Bone marrow (tissue), 2 donors: ENCODE measurements around the gene RIPOR3.
"Not testable (repeated sequence)": the region's sequence is repeated elsewhere in the genome, so short reads cannot be mapped to it uniquely, and the experiment has no call there.

Source experiments
- DNase-seq, 2 donors: peaks; one replicate each; lab custom pipeline; 2025; lab: John Stamatoyannopoulos, UW

RIPOR3 gene

DNA sequence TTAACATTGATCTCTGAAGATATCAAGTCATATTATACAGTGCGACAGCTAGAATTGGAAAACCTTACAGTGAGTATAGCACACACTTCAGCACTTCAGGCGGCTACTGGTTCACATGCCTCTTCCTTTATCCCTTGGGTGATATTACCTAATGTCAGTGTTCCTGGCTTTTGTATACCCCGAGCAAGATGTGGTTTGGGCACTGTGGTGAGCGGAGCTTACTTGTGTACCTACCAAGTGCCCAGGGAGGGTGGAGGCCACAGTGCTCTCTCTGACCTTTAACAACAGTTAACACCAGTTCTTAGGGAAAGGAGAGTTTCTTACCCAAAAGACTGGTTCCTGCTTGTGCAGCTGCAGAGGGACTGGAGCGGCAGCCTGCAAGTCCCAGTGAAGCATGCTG, 116.8 kb downstream of the RIPOR3 start:
- no peak for DNase-seq

GRCh38 chr20:50574108-50574507, 117.2 kb downstream of the RIPOR3 start:
- DNase-seq = no peak

GRCh38 chr20:50572938-50573777, 118.2 kb downstream of the RIPOR3 start:
- peak in 1 of 2 donors; percentile 48 for DNase-seq

DNA sequence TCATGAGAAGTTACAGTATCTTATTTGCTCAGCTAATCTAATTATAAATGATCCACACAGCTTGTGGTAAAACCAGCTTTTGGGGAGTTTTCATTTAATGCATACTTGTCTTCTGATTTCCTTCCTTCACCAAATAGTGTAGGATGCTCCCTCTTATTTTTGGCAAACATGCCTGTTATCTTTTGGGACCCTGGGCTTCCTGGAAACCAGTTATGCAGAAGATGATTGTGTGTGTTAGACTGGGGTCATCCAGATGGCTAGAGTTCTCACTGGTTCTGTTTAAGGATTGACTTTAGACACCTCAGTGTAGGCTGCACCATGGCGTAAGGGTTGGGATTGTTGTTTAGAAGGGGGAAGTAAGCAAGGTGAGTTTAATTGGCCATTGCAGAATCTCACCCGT, 119.9 kb downstream of the RIPOR3 start:
- DNase-seq = no peak

DNA sequence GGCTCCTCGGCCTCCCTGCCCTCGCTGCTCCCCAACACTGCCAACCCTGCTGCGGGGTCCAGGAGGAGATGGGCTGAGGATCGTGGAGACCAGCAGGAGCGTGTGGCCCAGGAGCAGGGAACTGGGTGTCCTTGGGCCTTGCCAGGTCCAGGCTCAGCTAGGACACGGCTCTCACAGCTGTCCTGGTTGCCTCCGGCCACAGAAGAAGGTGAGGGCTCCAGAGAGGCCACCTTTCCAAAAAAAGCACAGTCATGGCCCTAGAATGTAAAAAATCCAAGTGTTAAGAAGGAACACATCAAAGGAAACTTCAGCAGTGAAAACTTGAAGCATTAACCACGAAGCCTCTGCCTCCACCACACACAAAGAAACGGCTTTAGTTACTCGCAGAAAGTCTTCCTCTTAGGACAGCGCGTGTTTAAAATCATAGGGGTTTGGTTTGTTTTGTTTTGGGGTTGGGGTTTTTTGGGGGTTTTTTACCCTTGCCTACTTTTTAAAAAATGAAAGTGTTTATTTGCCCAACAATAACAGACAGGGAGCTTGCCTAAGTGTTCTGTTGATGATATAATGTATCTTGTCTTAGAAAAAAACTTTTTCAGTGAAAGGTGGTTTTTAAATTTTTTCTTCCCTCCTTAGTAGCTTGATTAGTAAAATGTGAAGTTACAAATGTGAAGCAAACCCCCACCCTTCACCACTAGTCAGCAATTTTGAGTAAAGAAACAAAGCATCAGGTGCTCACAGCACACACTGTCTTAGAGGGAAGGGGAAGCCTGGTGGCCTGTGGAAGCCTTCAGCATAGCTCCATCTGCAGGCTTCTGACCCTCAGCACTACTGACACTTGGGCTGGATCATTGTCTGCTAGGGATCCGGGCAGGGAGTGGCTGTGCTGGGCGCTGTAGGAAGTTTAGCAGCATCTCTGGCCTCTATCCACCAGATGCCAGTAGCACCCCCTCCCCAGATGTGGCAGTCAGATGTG, 121.2 kb downstream of the RIPOR3 start:
- DNase-seq = peak in 1 of 2 donors; percentile 59

DNA sequence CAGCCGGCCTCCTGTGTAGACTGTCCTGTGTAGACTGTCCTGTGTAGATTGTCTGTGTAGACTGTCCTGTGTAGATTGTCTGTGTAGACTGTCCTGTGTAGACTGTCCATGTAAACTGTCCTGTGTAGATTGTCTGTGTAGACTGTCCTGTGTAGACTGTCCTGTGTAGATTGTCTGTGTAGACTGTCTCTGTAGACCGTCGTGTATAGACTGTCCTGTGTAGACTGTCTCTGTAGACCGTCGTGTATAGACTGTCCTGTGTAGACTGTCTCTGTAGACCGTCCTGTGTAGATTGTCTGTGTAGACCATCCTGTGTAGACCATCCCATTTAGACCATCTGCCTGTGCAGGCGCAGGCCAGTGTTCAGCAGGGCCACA, 121.9 kb downstream of the RIPOR3 start:
- DNase-seq = not testable (repeated sequence)

- no peak for DNase-seq
Observed at GRCh38 chr20:50568549-50568942, 122.8 kb downstream of the RIPOR3 start.

DNA sequence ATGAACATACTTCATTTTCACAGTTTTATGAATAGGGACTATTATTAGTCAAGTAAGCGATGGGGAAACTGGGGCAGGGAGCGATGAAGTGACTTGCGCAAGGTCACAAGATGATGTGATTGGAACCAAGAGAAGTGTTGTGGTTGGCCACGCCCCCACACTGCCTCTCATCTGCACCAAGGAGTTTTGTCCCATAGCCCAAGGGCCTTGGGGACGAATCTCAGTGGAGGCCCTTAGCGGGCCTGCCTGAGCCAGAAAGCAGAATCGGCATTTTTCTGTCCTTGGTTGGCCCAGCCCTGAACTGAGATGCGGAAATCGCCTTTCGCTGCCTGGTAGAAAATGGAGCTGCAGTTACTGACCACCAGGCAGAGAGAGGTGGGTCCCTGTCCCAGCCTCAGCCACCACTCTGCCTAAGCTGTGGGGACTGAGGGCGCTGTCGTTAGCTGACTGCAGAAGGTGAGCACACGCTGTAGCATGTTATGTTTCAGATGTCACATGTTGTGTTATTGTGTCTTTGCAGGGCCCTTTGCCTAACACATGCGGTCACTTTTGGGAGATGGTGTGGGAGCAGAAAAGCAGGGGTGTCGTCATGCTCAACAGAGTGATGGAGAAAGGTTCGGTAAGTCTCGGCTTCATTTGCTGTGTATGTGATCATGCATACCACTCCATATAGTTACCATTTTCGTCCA, 123.3 kb downstream of the RIPOR3 start:
- DNase-seq = no peak

- DNase-seq = no peak
Observed at GRCh38 chr20:50565871-50566270, 125.5 kb downstream of the RIPOR3 start.

DNA sequence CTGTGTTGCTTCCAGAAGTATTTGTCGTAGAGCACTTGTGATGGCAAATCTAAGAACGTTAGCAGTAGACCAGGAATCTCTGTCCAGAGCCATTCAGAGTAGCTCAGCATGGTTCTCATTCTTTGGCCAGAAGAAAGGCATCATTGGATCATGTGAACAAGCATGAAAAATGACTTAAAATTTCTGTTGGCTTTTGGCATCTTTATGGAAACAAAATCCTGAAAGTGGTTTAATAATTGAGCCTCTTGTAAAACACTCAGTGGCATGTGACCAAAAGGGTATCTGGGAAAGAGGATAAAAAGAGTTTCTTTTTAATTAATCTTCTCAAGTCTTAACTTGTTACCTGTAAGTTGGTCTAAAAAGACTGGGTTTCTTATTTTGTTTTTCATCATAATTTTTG, 126.0 kb downstream of the RIPOR3 start:
- no peak for DNase-seq

- DNase-seq = no peak
Observed at GRCh38 chr20:50563133-50563944, 128.0 kb downstream of the RIPOR3 start.

- no peak for DNase-seq
Observed at GRCh38 chr20:50562262-50562701, 129.1 kb downstream of the RIPOR3 start.

GRCh38 chr20:50561379-50562078, 129.8 kb downstream of the RIPOR3 start:
- peak in 1 of 2 donors; percentile 72 for DNase-seq

GRCh38 chr20:50560867-50561266, 130.5 kb downstream of the RIPOR3 start:
- DNase-seq = no peak

- no peak for DNase-seq
Observed at GRCh38 chr20:50559856-50560638, 131.3 kb downstream of the RIPOR3 start.

- DNase-seq = no peak
Observed at GRCh38 chr20:50559149-50559548, 132.2 kb downstream of the RIPOR3 start.

DNA sequence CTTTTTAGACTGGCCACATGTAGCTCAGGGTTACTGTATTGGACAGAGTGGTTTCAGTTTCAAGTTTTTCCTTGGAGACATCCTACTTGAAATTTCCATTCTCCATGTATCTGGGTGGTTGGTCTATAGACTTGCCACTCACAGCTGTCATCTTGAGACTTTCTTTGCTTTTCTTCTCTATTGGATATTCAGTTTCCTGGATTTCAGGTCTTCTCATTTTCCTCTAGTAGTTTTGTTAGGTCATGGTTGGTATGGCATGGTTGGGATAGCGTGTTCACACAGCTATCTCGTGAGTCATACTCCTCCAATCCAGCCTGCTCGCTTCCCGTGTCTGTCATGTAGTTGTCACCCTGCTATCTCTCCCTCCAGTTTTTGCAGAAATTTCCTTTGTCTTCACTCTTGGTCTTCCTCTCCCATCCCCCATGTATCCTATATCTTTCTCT, 132.8 kb downstream of the RIPOR3 start:
- DNase-seq = no peak

GRCh38 chr20:50557549-50558134, 133.7 kb downstream of the RIPOR3 start:
- no peak for DNase-seq

- no peak for DNase-seq
Observed at GRCh38 chr20:50555662-50556061, 135.7 kb downstream of the RIPOR3 start.
